Stimulated activated CD8-positive, alpha-beta memory T cell treated with anti-CD3 and anti-CD28 coated beads, Interleukin-4, amount 100 ng/mL, for 48 hours (primary cell): Measurements from ENCODE around the gene GRB10.

Source experiments
- DNase-seq: peaks from one replicate; pipeline ENCODE4 v3.0.0-alpha.2; 2020

GRB10 gene

GRCh38 chr7:50782375-50783208 lies at the start of gene GRB10:
Gene GRB10 (minus strand): TSS chr7:50782896. CDS start chr7:50732322, 50,574 bp downstream.
- no peak for DNase-seq

DNA sequence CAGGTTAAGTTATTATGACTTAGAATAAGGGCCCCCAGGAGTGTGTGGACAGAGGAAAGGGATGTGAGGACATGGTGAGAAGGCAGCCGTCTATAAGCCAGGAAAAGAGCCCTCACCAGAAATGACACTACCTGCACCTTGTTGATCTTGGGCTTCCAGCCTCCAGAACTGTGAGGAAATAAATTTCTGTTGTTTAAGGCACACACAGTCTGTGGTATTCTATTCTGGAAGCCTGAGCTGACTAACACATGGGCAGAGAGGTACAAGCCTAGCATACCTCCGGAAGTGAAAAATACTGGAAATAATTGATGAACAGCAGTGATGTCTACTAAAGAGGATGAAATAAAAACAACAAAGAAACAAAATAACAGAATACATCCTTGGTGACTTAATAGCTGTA lies 46.1 kb upstream of the GRB10 start:
- no peak for DNase-seq

DNA sequence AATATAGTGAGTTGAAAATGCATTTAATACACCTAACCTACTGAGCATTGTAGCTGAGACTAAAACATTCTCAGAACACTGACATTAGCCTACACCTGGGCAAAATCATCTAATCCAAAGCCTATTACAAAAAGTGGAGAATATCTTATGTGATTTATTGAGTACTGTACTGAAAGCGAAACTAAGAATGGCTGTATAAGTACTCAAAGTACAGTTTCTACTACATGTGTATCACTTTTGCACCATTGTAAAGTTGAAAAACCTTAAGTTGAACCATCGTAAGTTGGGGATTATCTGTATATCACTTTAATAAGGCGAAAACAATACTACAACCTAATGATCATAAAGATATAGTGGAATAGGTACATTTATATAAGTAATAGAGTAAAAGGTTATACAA lies 45.4 kb upstream of the GRB10 start:
- DNase-seq, result no peak

- no peak for DNase-seq
These were observed 44.6 kb upstream of the GRB10 start for GRCh38 chr7:50827281-50827680.

DNA sequence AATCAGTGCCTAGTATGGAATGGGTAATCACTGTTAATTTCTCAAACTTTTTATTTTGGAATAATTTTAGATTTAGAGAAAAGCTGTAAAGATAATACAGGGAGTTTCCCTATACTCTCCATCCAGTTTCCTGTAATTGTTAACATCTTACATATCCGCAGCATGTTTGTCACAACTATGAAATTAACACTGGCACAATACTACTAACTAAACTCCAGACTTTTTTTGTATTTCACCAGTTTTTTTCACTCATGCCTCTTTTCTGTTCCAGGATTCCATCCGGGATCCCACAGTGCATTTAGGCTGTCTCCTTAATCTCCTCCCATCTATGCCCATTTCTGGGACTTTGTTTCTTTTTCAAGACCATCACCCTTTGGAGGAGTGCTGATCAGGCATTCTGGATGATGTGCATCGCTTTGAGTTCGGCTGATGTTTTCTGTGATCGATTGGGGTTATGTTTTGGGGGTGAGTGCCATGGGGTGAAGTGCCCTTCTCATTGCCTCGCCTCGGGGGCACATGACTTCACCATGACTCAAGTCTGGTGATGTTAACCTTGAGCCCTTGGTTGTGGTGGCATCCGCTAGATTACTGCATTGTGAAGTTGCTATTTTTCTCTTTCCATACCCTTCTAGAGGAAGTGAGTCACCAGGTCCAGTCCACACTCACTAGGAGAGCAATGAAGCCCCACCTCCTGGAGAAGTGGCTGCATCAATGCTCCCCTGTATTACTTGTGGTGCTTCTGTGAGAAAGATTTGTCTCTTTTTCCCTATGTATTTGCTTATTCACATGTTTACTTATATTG lies 43.9 kb upstream of the GRB10 start:
- DNase-seq, result peak; percentile 56

DNA sequence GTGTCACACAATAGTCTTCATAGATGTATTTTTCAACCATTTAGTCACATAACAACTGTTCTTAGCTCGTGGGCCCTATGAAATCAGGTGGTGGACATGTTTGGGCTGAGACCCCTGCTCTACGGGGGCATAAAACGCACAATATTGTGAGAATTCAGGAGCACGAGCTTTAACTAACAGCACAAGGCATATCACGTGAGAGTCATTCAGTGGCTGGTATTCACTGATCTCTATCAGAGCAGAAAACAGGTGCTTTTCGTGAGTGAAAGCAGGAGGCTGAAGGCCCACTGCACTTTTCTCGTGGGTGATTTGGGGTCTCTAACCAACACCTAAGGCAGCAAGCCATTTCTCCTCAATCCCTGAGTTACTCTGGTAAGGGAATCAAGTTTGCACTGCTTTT lies 42.8 kb upstream of the GRB10 start:
- no peak for DNase-seq

DNA sequence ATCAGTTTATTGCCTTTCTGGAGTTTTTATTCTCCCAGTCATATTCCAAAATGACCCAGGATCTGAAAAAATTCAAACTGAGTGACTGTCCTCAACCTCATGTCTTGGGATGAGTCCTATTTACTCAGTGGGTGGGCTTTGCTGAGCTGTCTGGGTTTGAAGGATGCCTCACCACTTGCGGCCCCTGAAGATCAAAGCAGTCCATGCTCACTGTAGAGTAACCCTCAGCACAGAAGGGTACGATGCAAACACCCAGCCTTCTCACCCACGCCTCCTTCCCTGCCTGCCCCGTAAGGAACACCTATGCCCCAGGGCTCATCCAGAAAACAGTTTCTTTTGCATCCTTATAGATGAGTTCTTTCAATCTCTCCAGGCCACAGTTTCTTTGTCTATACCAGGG lies 42.2 kb upstream of the GRB10 start:
- DNase-seq, result no peak

DNA sequence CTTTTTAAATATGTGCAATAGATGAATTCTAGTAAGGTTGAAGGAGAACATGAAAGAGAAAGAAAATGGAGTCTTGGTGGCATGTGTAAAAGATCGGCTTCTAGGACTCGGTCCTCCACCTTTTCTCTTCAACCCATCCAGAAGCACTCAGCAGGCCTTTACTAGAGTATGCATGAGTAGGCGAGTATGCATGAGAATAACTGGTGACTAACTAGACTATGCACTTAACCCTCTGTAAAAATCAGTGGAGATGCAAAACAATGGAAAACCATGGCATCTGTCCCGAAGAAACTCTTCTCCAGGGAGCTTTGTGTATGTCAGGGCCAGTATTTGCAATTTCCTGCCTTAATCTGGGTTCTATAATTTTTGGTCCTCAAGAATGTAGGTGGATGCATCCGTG lies 40.0 kb upstream of the GRB10 start:
- no peak for DNase-seq

- no peak for DNase-seq
These were observed 39.4 kb upstream of the GRB10 start for GRCh38 chr7:50822110-50822509.

DNA sequence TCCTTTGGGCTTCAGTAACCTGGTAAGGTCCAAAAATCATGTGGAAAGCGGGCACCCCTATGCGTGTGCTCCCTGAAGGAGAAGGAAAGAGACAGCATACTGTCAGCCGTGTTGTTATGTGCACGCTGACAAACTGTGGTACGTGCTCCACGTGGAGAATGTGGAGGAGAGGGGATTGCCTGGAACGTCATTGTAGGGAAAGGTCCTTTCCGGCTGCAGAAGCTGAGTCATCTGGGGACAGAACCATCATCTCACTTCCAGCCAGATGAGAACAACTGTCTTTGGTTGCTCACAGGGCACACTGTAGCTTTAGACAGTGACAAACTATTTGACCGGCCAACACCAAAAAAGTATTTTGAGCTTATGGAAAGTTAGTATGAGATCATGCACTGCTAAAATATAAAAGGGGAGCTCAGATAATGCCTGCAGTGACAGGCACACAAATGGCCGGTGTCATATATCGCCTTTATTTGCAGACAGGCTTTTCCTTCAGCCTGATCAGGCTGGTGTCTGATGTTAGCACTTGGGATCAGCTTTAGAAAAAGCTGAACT lies 38.8 kb upstream of the GRB10 start:
- DNase-seq, result no peak

- no peak for DNase-seq
These were observed 35.6 kb upstream of the GRB10 start for GRCh38 chr7:50818324-50818723.

- no peak for DNase-seq
These were observed 34.9 kb upstream of the GRB10 start for GRCh38 chr7:50817561-50817960.

DNA sequence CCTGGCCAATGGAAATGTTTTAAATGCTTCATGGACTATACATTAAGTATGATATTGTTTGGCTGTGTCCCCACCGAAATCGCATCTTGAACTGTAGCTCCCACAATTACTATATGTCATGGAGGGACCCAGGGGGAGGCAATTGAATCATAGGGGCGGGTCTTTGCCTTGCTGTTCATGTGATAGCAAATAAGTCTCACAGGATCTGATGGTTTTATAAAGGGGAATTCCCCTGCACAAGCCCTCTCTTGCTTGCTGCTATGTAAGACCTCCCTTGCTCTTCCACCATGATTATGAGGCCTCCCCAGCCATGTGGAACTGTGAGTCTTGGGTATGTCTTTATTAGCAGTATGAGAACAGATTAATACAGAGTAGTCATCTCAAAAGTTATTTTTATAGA lies 32.4 kb upstream of the GRB10 start:
- no peak for DNase-seq

- DNase-seq, result no peak
These were observed 31.5 kb upstream of the GRB10 start for GRCh38 chr7:50814166-50814565.

DNA sequence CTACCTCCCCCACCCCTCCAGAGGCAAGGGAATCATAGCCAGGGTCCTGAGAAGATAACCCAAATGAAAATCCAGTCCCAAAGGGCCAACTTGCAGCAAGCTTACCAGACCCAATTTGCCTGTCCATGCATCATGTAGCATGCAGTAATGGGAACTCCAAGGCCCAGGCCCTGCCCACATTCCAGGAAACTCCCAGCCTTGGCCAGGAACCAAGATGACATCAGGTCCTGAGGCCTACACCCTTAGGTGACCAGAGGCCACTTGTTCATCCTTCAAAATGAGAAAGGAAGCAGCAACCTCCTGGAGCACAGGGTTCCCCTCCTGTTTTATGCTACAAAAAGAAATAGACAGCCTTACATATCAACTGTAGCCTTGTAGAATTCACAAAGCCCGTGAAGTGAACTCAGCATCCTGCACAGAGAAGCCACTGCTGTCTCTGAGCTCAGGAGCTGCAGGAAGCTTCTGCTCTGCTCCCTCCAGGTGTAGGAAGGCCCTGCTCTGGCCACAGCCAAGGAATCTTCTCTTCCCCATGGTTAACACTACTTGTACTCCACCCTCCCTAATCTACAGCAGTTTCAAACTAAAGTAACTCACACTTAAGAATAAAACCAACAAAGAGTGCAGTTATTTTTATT lies 30.3 kb upstream of the GRB10 start:
- no peak for DNase-seq

GRCh38 chr7:50812094-50812493 lies 29.4 kb upstream of the GRB10 start:
- no peak for DNase-seq

GRCh38 chr7:50808282-50808888 lies 25.7 kb upstream of the GRB10 start:
- DNase-seq, result no peak

GRCh38 chr7:50807026-50807730 lies 24.5 kb upstream of the GRB10 start:
- no peak for DNase-seq

GRCh38 chr7:50806143-50806542 lies 23.4 kb upstream of the GRB10 start:
- DNase-seq, result no peak

DNA sequence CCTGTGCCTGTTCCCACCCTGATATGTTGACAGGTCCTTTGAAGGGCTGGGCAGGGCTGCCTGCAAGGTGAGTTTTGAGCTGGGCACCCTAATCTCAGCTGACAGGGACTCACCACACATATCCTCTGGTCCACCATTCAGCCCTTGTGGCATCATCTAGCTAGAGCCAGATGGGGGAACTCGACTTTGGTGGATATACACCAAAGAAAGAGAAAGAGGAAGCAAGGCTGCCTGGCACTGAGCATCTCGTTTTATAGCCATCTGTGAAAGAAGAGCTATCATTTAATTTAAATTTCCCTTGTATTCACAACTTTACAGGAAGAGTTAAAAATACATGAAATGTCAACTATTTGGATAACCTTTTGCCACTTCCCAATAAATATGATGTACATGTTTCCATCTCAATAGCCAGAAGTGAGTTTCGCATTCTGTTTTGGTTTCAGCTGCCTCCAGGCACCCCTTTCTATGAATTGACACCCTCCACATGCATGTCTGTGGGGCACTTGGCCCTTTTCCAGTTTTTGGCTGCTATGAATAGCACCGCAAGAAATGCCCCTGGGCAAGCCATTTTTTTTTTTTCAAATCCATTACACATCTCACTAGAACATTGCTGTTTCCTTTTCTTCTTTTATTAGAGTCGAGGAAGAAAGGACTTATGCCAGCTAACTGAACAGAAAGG lies 22.9 kb upstream of the GRB10 start:
- DNase-seq, result no peak
